HG03097 (cell line): ENCODE data around the gene KCNC4.

Experiments used
- ATAC-seq: cut with Tn5 transposase; IDR thresholded peaks from one replicate; pipeline ENCODE4 v1.9.1; 2021; ENCODE audit not compliant: unreplicated experiment, low FRiP score

Gene KCNC4

DNA sequence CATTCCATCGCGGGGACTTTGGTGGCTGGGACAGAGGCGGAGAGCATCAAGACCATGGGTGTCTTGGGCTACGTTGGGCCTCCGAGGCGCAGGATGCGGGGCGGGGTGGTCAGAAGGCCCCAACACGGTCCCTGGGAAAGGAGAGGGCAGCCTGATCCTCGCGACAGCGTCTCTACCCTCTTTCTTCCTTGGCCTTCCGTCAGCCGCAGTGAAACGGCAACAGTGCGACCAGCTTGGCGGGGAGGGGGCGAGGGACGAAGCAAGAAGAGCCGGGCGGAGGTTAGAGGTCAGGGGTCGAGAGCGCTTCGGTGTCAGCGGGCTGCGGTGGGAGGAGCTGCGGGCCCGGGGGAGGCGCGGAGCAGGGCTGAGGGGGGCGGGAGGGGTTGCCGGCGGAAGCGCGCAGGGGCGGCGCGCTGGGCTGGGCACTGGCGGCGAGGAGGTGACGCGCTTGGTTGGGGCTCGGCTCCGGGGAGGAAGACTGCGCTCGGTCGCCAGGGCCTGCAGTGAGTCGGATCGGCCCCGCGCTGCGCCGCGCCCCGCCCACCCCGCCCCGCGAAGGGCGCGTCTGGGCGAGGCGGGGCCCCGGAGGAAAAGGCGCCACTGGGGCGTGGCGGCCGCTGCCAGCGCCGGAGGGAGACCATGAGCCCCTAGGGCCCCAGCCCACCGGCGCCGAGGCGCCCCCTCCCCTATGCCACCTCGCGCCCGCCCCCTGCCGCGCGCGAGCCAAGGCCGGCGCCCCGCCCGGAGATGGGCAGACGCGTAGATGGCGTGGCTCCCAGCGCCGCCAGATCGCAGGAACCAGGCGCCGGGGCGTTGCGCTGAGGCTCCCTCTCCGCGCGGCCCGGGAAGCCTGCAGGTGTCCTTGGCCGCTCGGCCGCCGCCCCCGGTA is at the start of gene KCNC4:
KCNC4 (plus strand) TSS at position 600 of the 889 bp plus-strand sequence. CDS start 1,186 bp downstream, outside the sequence.
- peak; percentile 77 for ATAC-seq

DNA sequence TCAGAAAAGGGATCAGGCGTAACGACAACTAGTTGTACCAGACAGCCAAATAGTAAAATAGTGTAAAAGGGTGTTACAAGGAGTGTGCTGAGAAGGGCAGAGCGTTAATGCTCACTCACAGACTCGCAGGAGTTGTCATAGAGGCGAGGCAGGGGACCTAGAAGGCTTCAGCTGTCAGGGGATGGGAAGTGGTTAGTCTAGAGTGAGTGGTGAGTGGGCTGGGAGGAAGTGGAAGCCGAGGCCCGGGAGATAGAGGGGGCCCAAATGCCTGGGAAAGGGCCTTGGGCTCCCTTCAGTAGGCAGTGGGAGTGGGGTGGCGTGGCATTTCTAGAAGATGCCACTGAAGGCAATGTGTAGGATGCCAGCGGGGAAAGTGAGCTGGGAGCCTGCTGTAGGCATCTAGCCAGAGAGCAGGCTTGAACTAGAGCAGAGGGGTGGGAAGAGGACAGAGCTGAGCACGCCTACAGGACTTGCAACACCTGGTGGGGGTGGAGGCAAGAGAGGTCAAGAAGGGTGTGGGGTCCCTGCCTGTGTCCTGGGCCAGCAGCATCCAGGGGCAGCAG is 49.5 kb upstream of the KCNC4 start:
- ATAC-seq, result no peak

DNA sequence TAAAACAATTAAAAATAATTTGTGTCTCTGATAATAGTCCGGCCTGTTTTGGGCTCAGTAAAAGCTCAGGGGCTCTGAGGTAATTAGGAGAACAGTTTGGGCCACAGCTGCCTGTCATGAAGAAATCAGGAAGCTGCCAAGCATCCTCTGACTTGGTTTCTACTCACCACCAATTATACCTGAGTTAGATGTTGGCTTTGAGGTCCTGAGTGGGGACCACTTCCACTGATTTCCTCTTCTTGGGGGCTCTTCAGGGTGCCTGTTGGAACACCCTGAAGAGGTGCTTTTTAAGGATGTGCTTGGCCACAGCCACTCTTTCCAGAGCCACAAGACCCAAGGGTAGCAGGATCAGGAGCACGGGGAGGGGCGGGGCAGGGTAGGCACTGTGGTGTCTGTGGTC is 48.9 kb upstream of the KCNC4 start:
- ATAC-seq, result no peak

- ATAC-seq, result no peak
Observed at GRCh38 chr1:110161849-110162248, 48.3 kb upstream of the KCNC4 start.

GRCh38 chr1:110163591-110163990 is 46.5 kb upstream of the KCNC4 start:
- no peak for ATAC-seq

DNA sequence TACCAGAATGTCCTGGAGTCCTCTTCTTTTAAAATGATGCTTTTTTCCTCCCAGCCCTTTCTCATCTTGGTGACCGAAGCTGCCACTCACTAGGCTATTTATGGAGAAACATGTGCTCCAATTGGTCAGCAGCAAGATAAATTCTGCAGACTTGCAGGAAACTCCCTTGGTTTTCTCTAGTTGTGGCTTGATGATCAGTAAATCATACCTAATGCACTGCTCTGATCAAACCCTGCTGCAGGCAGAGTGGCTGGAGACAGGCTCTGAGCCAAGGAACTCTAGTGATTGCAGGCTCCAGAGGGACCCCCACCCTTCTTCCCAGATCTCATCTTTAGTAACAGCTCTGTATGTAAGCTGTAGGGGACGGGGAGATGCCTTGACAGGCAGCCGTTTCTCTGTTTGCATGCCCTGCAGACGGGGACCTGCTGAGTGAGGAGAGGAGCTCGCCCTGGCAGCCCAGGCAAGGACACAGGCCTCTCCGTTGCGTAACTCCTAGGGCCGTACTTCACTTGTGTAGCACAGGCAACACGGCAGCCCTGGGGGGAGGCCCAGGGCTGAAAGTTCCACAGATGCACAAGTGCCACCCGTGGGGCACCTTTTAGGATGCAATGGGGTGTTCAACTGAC is 45.3 kb upstream of the KCNC4 start:
- ATAC-seq, result no peak

GRCh38 chr1:110165761-110166231 is 44.3 kb upstream of the KCNC4 start:
- no peak for ATAC-seq

GRCh38 chr1:110166861-110167260 is 43.3 kb upstream of the KCNC4 start:
- no peak for ATAC-seq

GRCh38 chr1:110170766-110171733 is 39.1 kb upstream of the KCNC4 start:
- no peak for ATAC-seq

- ATAC-seq, result no peak
Observed at GRCh38 chr1:110172001-110172400, 38.1 kb upstream of the KCNC4 start.

GRCh38 chr1:110173466-110174105 is 36.5 kb upstream of the KCNC4 start:
- no peak for ATAC-seq

GRCh38 chr1:110174961-110175360 is 35.2 kb upstream of the KCNC4 start:
- ATAC-seq, result no peak

- ATAC-seq, result no peak
Observed at GRCh38 chr1:110176299-110176956, 33.7 kb upstream of the KCNC4 start.

DNA sequence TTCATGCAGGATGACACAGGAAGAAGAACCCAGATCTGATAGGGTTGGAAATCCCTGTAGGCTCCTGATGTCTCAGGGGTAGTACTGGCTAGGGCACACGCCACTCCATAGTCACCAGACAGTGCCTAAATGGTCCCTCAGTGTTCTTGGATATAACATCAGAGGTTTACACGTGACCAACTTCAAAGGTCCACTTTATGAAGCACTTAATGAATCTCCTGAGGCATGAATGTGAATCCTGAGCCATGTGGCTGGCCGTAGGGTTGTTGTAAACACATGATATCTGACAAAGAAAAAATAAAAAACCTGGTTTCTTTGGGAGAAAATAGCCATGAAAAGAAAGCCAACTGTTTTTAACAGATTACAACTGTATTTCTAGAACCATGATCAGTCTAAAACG is 32.3 kb upstream of the KCNC4 start:
- ATAC-seq, result no peak

GRCh38 chr1:110183642-110184167 is 26.4 kb upstream of the KCNC4 start:
- ATAC-seq, result no peak

- no peak for ATAC-seq
Observed at GRCh38 chr1:110184446-110184845, 25.7 kb upstream of the KCNC4 start.

GRCh38 chr1:110185181-110185580 is 24.9 kb upstream of the KCNC4 start:
- no peak for ATAC-seq

DNA sequence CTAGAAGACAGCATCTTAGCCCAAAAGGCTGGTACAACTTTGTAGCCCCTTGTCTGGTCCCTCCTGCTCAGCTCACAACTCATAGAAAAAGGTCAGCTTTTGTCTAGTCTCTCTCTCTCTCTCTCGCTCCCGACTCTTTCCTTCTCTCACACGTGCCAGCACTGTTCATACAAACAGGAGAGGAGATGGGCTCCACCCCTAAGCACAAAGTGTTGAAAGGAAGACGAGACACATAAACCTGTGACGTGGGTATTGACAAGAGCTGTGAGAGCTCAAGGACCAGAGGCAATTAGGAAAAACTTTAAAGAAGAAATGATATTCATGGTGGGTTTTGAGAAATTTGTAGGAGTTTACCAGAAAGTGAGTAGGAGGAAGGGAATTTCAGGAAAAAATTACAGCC is 23.6 kb upstream of the KCNC4 start:
- ATAC-seq, result no peak
